22Rv1 (cell line): ENCODE measurements around the gene CLIC5.

ENCODE experiments used
- CTCF ChIP-seq: fragments of 450-650 bp; IDR thresholded peaks from 2 replicates; pipeline ENCODE4 v1.5.1; 2017; ENCODE audit warnings: mild to moderate bottlenecking
- ZFX ChIP-seq: fragments of 450-650 bp; IDR thresholded peaks from 2 replicates; pipeline ENCODE4 v1.6.1; 2017; ENCODE audit warnings: antibody characterized with exemption, borderline replicate concordance

DNA sequence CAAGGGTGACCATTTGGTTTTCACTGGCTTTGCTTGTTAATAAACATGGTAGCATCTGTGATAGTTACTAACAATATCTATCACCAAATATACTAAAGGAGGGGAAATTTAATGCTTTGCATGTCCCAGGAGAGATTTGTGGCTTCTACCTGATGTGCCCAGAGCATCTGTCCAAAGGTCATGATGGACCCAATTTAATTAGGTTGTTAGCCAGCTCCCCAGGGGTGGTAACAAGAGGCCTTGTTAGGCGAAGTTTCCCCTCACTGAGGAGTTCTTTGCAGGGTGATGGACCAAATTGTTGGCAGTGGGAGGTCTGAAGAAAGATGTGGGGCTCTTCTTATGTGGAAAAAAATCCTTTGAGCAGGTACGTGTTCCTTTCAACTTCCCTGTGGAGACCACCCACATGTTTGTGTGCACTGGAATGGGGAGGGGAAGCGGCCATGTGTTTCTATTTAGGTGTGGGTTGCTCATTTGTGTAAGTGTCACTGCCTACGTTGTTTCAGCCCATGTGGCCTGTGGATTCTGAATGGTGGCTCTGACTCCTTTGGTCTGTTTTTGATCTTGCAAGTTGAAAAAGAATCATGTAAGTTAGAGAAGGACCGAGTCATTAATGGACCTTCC, 137.6 kb downstream of the CLIC5 start:
- TF ChIP-seq CTCF (no peak), ZFX (no peak)
